Measurements from ENCODE around the gene CLDN9.

Gene CLDN9

GRCh38 chr16:3012246-3012645 is 477 bp upstream of the CLDN9 start:
- no peaks in the 10 kb centered on the region for H3K79me1 ChIP-seq (replicated peaks; ENCODE audit: low read length, poor library complexity, severe bottlenecking)
- H4K8ac ChIP-seq (ENCODE audit: low read length) = no peak overlapping the region
- no peaks in the 10 kb centered on the region for H3K36me3 ChIP-seq (ENCODE audit: control insufficient read depth in 1 of 2, insufficient read depth in 2 of 2, low read depth in 1 of 2, low read length in 2 of 2)
- peaks cover 72 to 81% of the 10 kb centered on the region in 2 experiments for H3K27me3 ChIP-seq (ENCODE audit: control insufficient read depth in 1 of 2, insufficient read depth in 1 of 2, low read length in 2 of 2)
- WGBS = 17% methylated on average over 19 of the region's 19 CpGs
- H3K14ac ChIP-seq (ENCODE audit: low read length in 2 of 2) = no peak overlapping the region
- H2AK5ac ChIP-seq (ENCODE audit: low read length, severe bottlenecking) = no peak overlapping the region
- no peak overlapping the region for H3K9ac ChIP-seq (ENCODE audit: low read length)
- H3K9me3 ChIP-seq (ENCODE audit: control insufficient read depth, low read length) = no peaks in the 10 kb centered on the region
- no peak overlapping the region for H3K18ac ChIP-seq (ENCODE audit: low read depth in 1 of 2, low read length in 2 of 2)
- no peak overlapping the region for H2BK12ac ChIP-seq (ENCODE audit: low read length in 2 of 2)
- DNase-seq = no peak
- H3K23ac ChIP-seq (ENCODE audit: low read length in 2 of 2) = no peak overlapping the region
- no peak overlapping the region for H4K91ac ChIP-seq (ENCODE audit: low read length)
- H3K4me1 ChIP-seq (ENCODE audit: control insufficient read depth, insufficient read depth, low read depth, low read length) = peaks cover 31% of the 10 kb centered on the region
- no peak overlapping the region for H2BK15ac ChIP-seq (ENCODE audit: low read depth, poor library complexity, severe bottlenecking)
- H3K4me2 ChIP-seq (ENCODE audit: low read length, poor library complexity, severe bottlenecking) = no peak overlapping the region
- H3K4me3 ChIP-seq (ENCODE audit: insufficient read depth in 1 of 2, low read depth in 1 of 2, low read length in 2 of 2) = no peak overlapping the region
- no peak overlapping the region for H3K4ac ChIP-seq (ENCODE audit: low read depth in 1 of 2, low read length in 2 of 2)
- H2BK5ac ChIP-seq (ENCODE audit: low read depth, low read length, poor library complexity, severe bottlenecking) = no peak overlapping the region
- no peak overlapping the region for H2BK120ac ChIP-seq (ENCODE audit: low read depth, low read length)
- no peak overlapping the region for H2AFZ ChIP-seq (ENCODE audit: low read depth, low read length)
- no peak overlapping the region for H3K27ac ChIP-seq (ENCODE audit: low read length, poor library complexity, severe bottlenecking)

- no peak for DNase-seq
- WGBS = 47% methylated on average over 27 of the region's 27 CpGs
- no peak overlapping the region for H2AFZ ChIP-seq (ENCODE audit: low read depth, low read length)
- H3K4ac ChIP-seq (ENCODE audit: low read depth in 1 of 2, low read length in 2 of 2) = no peak overlapping the region
- H3K14ac ChIP-seq (ENCODE audit: low read length in 2 of 2) = no peak overlapping the region
- H3K36me3 ChIP-seq (ENCODE audit: control insufficient read depth in 1 of 2, insufficient read depth in 2 of 2, low read depth in 1 of 2, low read length in 2 of 2) = no peaks in the 10 kb centered on the region
- no peak overlapping the region for H4K8ac ChIP-seq (ENCODE audit: low read length)
- H2AK5ac ChIP-seq (ENCODE audit: low read length, severe bottlenecking) = no peak overlapping the region
- H3K18ac ChIP-seq (ENCODE audit: low read depth in 1 of 2, low read length in 2 of 2) = no peak overlapping the region
- H2BK120ac ChIP-seq (ENCODE audit: low read depth, low read length) = no peak overlapping the region
- H3K4me3 ChIP-seq (ENCODE audit: insufficient read depth in 1 of 2, low read depth in 1 of 2, low read length in 2 of 2) = no peak overlapping the region
- H3K9me3 ChIP-seq (ENCODE audit: control insufficient read depth, low read length) = no peaks in the 10 kb centered on the region
- H3K27ac ChIP-seq (ENCODE audit: low read length, poor library complexity, severe bottlenecking) = no peak overlapping the region
- no peak overlapping the region for H3K23ac ChIP-seq (ENCODE audit: low read length in 2 of 2)
- peaks cover 36% of the 10 kb centered on the region for H3K4me1 ChIP-seq (ENCODE audit: control insufficient read depth, insufficient read depth, low read depth, low read length)
- H2BK5ac ChIP-seq (ENCODE audit: low read depth, low read length, poor library complexity, severe bottlenecking) = no peak overlapping the region
- H3K27me3 ChIP-seq (ENCODE audit: control insufficient read depth in 1 of 2, insufficient read depth in 1 of 2, low read length in 2 of 2) = peaks cover 64 to 79% of the 10 kb centered on the region in 2 experiments
- H3K79me1 ChIP-seq (replicated peaks; ENCODE audit: low read length, poor library complexity, severe bottlenecking) = no peaks in the 10 kb centered on the region
- H2BK12ac ChIP-seq (ENCODE audit: low read length in 2 of 2) = no peak overlapping the region
- no peak overlapping the region for H3K9ac ChIP-seq (ENCODE audit: low read length)
- H3K4me2 ChIP-seq (ENCODE audit: low read length, poor library complexity, severe bottlenecking) = no peak overlapping the region
- H4K91ac ChIP-seq (ENCODE audit: low read length) = no peak overlapping the region
- no peak overlapping the region for H2BK15ac ChIP-seq (ENCODE audit: low read depth, poor library complexity, severe bottlenecking)
Observed at GRCh38 chr16:3013491-3013951, 798 bp downstream of the CLDN9 start.

DNA sequence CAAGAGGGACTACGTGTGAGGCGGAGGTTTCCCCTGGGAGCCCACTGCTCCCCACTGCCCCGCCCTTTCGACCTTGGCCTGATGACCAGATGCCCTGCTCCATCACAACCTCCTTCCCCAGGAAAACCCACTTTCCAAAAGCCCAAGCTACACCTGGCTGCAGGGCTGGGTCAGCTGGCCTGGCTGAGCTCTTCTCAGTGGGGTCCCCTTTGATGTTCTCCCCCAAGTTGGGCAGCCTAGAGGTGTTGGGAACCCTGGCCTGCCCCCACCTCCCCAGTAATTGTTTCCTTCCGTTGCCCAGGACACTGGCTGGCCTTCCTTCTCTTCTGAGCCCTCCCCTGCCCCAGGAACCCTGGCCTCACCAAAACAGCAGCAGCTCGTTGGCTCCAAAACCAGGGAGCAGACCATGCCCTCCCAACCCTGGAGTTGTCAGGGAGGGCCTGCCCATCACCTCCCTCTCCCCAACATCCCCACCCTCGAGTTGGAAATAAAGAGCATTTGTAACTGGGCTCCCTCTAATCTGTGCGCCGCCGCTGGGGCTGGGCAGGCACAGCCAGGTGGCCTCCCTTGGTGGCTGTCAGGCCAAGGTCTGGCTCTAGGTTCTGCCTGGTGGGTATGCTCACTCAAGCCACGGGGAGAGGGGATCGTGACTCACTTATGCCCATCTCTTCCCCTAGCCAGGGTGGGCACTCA is 1.4 kb downstream of the CLDN9 start:
- H2BK120ac ChIP-seq (ENCODE audit: low read depth, low read length) = no peak overlapping the region
- no peaks in the 10 kb centered on the region for H3K79me1 ChIP-seq (replicated peaks; ENCODE audit: low read length, poor library complexity, severe bottlenecking)
- H3K14ac ChIP-seq (ENCODE audit: low read length in 2 of 2) = no peak overlapping the region
- H3K27me3 ChIP-seq (ENCODE audit: control insufficient read depth in 1 of 2, insufficient read depth in 1 of 2, low read length in 2 of 2) = peaks cover 58 to 75% of the 10 kb centered on the region in 2 experiments
- no peak for DNase-seq
- no peak overlapping the region for H3K4ac ChIP-seq (ENCODE audit: low read depth in 1 of 2, low read length in 2 of 2)
- H4K8ac ChIP-seq (ENCODE audit: low read length) = no peak overlapping the region
- no peak overlapping the region for H3K9ac ChIP-seq (ENCODE audit: low read length)
- H2BK12ac ChIP-seq (ENCODE audit: low read length in 2 of 2) = no peak overlapping the region
- H3K27ac ChIP-seq (ENCODE audit: low read length, poor library complexity, severe bottlenecking) = no peak overlapping the region
- no peak overlapping the region for H2AFZ ChIP-seq (ENCODE audit: low read depth, low read length)
- no peak overlapping the region for H2BK5ac ChIP-seq (ENCODE audit: low read depth, low read length, poor library complexity, severe bottlenecking)
- no peaks in the 10 kb centered on the region for H3K36me3 ChIP-seq (ENCODE audit: control insufficient read depth in 1 of 2, insufficient read depth in 2 of 2, low read depth in 1 of 2, low read length in 2 of 2)
- H3K18ac ChIP-seq (ENCODE audit: low read depth in 1 of 2, low read length in 2 of 2) = no peak overlapping the region
- no peak overlapping the region for H3K4me2 ChIP-seq (ENCODE audit: low read length, poor library complexity, severe bottlenecking)
- H3K9me3 ChIP-seq (ENCODE audit: control insufficient read depth, low read length) = no peaks in the 10 kb centered on the region
- no peak overlapping the region for H3K23ac ChIP-seq (ENCODE audit: low read length in 2 of 2)
- no peak overlapping the region for H3K4me3 ChIP-seq (ENCODE audit: insufficient read depth in 1 of 2, low read depth in 1 of 2, low read length in 2 of 2)
- no peak overlapping the region for H2BK15ac ChIP-seq (ENCODE audit: low read depth, poor library complexity, severe bottlenecking)
- no peak overlapping the region for H4K91ac ChIP-seq (ENCODE audit: low read length)
- 66% methylated on average over 11 of the region's 12 CpGs for WGBS
- no peak overlapping the region for H2AK5ac ChIP-seq (ENCODE audit: low read length, severe bottlenecking)
- H3K4me1 ChIP-seq (ENCODE audit: control insufficient read depth, insufficient read depth, low read depth, low read length) = peaks cover 38% of the 10 kb centered on the region

- no peak overlapping the region for H3K18ac ChIP-seq (ENCODE audit: low read depth in 1 of 2, low read length in 2 of 2)
- no peak overlapping the region for H2BK12ac ChIP-seq (ENCODE audit: low read length in 2 of 2)
- H2AFZ ChIP-seq (ENCODE audit: low read depth, low read length) = no peak overlapping the region
- no peak overlapping the region for H3K4me2 ChIP-seq (ENCODE audit: low read length, poor library complexity, severe bottlenecking)
- H2BK15ac ChIP-seq (ENCODE audit: low read depth, poor library complexity, severe bottlenecking) = no peak overlapping the region
- no peak overlapping the region for H3K4ac ChIP-seq (ENCODE audit: low read depth in 1 of 2, low read length in 2 of 2)
- peaks cover 2% of the 10 kb centered on the region for H3K79me1 ChIP-seq (replicated peaks; ENCODE audit: low read length, poor library complexity, severe bottlenecking)
- no peaks in the 10 kb centered on the region for H3K9me3 ChIP-seq (ENCODE audit: control insufficient read depth, low read length)
- H3K27ac ChIP-seq (ENCODE audit: low read length, poor library complexity, severe bottlenecking) = no peak overlapping the region
- peaks cover 36% of the 10 kb centered on the region for H3K4me1 ChIP-seq (ENCODE audit: control insufficient read depth, insufficient read depth, low read depth, low read length)
- H2AK5ac ChIP-seq (ENCODE audit: low read length, severe bottlenecking) = no peak overlapping the region
- WGBS = 97% methylated on average over 6 of the region's 6 CpGs
- peaks cover 50 to 67% of the 10 kb centered on the region in 2 experiments for H3K27me3 ChIP-seq (ENCODE audit: control insufficient read depth in 1 of 2, insufficient read depth in 1 of 2, low read length in 2 of 2)
- H4K91ac ChIP-seq (ENCODE audit: low read length) = no peak overlapping the region
- no peak for DNase-seq
- no peaks in the 10 kb centered on the region for H3K36me3 ChIP-seq (ENCODE audit: control insufficient read depth in 1 of 2, insufficient read depth in 2 of 2, low read depth in 1 of 2, low read length in 2 of 2)
- H2BK120ac ChIP-seq (ENCODE audit: low read depth, low read length) = no peak overlapping the region
- H3K4me3 ChIP-seq (ENCODE audit: insufficient read depth in 1 of 2, low read depth in 1 of 2, low read length in 2 of 2) = no peak overlapping the region
- H2BK5ac ChIP-seq (ENCODE audit: low read depth, low read length, poor library complexity, severe bottlenecking) = no peak overlapping the region
- no peak overlapping the region for H3K9ac ChIP-seq (ENCODE audit: low read length)
- H4K8ac ChIP-seq (ENCODE audit: low read length) = no peak overlapping the region
- no peak overlapping the region for H3K23ac ChIP-seq (ENCODE audit: low read length in 2 of 2)
- no peak overlapping the region for H3K14ac ChIP-seq (ENCODE audit: low read length in 2 of 2)
Observed at GRCh38 chr16:3014971-3015370, 2.2 kb downstream of the CLDN9 start.
